Stimulated activated CD8-positive, alpha-beta memory T cell treated with anti-CD3 and anti-CD28 coated beads, Interleukin-12 subunit alpha, Interleukin-12 subunit beta, amount 100 ng/mL, for 24 hours (primary cell): ENCODE data around the gene KBTBD8.

ENCODE experiments used
- DNase-seq: peaks from one replicate; pipeline ENCODE4 v3.0.0-alpha.2; 2020; ENCODE audit errors: extremely low read depth

Gene KBTBD8

DNA sequence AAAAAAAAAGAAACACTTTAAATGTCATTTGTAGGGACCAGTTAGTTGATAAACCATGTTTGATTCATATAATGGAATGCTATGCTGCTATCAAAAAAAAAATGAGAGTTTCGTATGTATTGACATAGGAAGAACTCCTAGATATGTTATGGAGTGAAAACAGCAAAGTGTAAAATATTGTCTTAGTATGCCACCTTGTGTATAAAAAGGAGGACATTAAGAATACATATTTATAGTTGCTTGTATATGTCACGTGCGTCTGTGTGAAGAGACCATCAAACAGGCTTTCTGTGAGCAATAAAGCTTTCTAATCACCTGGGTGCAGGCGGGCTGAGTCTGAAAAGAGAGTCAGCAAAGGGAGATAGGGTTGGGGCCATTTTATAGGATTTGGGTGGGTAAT, 39.5 kb downstream of the KBTBD8 start:
- DNase-seq, result no peak

DNA sequence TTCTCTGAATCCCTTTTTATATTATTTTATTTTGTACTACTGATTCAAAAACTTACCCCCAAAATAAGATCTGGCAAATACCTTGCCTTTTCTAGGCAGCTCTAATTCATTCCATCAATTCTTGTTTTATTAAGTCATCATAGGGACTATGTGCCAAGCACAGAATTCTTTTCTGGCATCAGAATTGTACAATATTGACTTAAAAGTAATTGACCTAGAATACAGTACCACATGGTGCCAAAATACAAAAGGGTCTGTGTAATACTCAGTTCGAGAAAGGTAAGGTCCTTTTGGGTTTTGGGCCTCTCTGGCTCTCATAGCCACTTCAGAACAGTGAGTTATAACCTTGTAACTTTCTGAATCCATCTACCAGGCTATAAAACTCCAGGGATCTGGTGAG, 46.2 kb downstream of the KBTBD8 start:
- no peak for DNase-seq

DNA sequence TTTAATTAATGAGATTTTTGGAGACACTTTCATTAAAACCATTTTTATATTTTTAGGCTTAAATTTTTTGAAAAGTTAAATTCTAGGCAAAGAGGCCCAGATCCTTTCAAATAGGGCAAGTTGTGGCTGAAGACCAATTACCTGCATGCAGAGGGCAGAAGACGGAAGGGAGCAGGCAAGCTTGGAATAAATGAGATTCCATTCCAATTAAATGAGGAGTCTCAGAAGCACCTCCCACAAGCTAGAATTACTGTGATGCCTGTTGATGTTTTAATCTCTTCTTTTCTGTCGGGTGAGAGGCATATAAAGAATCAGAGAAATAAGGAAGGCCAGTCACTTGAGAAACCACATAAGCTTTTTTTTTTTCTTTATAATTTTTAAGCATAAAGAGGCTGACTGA, 46.8 kb downstream of the KBTBD8 start:
- no peak for DNase-seq

DNA sequence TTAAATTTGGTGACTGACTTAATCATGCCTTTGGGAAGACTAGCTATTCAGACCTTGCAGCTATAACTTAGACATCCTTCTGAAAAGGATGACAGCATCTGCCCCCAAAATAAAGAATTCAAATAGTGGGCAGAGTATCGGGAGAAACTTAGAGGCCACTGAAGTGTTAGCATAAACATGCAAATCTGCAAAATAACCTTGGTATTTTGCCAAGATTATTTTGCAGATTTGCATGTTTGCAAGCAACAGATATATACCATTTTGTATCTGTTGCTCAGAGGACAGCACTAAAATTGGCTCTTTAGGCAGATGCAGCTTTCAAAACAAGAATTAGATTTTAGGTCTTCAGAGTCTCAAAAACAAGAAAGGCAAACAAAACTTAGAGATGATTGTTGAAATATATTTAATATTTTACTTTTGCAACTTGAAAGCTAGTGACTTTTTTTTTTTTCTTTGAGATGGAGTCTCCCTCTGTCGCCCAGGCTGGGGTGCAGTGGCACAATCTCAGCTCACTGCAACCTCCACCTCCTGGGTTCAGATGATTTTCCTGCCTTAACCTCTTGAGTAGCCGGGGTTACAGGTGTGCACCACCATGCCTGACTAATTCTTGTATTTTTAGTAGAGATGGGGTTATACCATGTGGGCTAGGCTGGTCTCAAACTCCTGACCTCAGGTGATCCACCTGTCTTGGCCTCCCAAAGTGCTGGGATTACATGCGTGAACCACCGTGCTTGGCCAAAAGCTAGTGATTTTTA, 47.8 kb downstream of the KBTBD8 start:
- no peak for DNase-seq

DNA sequence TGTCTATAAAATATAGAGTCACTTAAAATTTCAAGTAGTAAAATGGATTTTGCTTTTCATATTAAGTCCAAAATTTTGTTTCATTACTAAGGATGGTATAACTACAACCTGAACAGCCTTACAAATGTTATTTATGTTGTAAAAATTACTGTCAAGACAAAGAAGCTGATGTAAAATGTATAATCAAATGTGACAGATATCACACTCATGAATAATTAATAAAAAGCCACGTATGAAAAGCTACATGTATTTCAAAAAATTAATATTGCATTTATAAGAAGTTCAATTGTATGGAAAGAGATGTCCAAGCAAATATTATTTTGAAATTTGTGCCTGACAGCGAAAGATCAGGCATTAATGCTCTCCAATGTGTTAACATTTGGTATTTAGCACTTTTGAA, 48.9 kb downstream of the KBTBD8 start:
- DNase-seq, result no peak

DNA sequence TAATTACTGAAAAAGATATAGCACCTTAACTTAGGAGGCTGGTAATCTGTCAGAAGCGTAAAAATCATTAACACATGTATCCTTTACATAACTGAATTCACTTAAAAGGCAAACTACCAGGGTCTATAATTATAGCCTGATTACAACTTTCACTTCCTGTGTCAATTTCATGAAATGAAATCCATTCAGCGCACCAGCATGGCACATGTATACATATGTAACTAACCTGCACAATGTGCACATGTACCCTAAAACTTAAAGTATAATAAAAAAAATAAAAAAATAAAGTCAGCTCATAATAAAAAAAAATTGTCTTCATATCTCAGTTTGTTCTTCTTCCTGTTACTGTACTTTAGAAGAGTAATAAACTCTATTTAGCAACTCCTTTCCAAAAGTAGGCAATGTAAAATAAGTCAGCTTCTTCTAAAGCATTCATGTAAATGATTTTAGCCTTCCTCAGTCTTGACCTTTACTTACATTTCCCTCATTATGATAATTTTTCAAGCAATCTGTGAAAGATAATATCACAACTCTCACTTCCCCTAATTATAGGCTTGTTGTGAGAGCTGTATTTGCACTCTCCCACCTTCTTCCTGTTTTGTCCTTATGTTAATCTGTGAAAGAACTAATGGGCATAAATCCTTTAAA, 50.1 kb downstream of the KBTBD8 start:
- DNase-seq, result no peak

DNA sequence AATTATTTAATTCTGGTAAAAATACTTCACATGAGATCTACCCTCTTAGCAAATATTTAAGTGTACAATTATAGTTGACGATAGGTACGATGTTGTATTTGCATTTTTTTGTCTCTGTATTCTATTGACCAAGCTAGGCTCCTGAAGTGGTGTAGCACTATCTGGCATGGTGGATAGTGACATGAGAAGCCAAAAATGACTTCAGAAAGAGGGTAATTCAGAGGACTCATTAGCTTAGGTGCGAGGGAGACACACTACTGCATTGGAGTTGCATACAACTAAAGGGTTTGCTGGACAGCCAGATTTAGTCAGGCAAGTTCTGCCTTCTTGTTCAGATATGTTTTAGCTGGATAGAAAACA, 50.6 kb downstream of the KBTBD8 start:
- DNase-seq, result no peak

DNA sequence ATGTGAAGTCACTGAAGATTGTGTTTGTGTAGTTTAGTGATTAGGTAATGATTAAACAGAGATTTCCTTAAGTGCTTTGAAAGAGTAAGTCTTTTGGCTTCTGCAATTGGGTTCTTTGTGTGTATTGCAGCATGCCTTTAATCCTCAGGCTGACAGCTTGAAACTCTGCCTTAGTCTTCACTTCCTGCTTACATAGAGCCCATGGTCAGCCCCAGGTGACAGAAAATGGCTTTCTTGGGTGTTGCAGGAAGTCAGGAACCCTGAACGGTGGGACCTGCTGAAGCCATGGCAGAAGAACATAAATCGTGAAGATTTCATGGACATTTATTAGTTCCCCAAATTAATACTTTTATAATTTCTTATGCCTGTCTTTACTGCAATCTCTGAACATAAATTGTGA, 61.3 kb downstream of the KBTBD8 start:
- DNase-seq, result no peak
